ENCODE data around the gene ADGRG6.

The ADGRG6 gene

DNA sequence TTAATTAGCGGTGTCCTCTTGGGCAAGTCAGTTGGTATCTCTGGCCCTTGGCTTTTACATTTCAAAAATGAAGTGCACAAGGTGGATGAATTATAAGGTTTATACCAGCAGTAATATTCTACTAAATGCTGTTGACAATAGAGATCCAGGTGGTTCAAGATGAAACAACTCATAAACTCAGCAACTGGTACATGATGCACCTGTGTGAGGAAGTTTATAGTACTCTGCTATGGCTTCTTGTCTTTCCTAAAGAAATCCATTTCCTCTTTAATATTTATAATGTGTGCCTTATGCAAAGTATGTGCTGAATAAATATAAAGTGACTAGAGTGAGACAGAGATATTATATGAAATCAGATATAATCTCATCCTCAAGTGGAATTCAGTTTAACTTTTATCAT lies 48.5 kb downstream of the ADGRG6 start:
- Histone ChIP-seq H4K20me1 (ENCODE audit: insufficient read depth, low read length) (no peaks in the 10 kb centered on the region), H3K27me3 (replicated peaks; ENCODE audit: insufficient read depth, low read length) (no peaks in the 10 kb centered on the region), H3K27ac (ENCODE audit: low read length) (no peak overlapping the region), H3K9ac (ENCODE audit: low read length) (no peak overlapping the region), H3K9me2 (replicated peaks; ENCODE audit: insufficient read depth, low read length) (no peaks in the 10 kb centered on the region), H3K9me3 (replicated peaks; ENCODE audit: insufficient read depth, low read length) (no peaks in the 10 kb centered on the region), H2AFZ (ENCODE audit: low read length) (no peak overlapping the region), H3K4me3 (ENCODE audit: low read length) (no peak overlapping the region), H3K4me1 (ENCODE audit: low read length) (no peaks in the 10 kb centered on the region), H3K4me2 (ENCODE audit: low read depth, low read length) (no peak overlapping the region), H3F3A (ENCODE audit: insufficient read depth, low read length) (no peaks in the 10 kb centered on the region), H3K36me3 (replicated peaks; ENCODE audit: insufficient read depth, low read length) (no peaks in the 10 kb centered on the region), H3K79me2 (ENCODE audit: low read length) (no peaks in the 10 kb centered on the region)
- TF ChIP-seq EZH2phosphoT487 (IDR thresholded peaks at IDR 0.05; ENCODE audit: low read length) (no peak), EZH2 (optimal IDR thresholded peaks at IDR 0.05; ENCODE audit: low read depth, low read length) (no peak)
- TF ChIP-seq, protein P1, sequence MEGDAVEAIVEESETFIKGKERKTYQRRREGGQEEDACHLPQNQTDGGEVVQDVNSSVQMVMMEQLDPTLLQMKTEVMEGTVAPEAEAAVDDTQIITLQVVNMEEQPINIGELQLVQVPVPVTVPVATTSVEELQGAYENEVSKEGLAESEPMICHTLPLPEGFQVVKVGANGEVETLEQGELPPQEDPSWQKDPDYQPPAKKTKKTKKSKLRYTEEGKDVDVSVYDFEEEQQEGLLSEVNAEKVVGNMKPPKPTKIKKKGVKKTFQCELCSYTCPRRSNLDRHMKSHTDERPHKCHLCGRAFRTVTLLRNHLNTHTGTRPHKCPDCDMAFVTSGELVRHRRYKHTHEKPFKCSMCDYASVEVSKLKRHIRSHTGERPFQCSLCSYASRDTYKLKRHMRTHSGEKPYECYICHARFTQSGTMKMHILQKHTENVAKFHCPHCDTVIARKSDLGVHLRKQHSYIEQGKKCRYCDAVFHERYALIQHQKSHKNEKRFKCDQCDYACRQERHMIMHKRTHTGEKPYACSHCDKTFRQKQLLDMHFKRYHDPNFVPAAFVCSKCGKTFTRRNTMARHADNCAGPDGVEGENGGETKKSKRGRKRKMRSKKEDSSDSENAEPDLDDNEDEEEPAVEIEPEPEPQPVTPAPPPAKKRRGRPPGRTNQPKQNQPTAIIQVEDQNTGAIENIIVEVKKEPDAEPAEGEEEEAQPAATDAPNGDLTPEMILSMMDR (IDR thresholded peaks at IDR 0.05; ENCODE audit: low read length) = no peak
- no peak for DNase-seq

DNA sequence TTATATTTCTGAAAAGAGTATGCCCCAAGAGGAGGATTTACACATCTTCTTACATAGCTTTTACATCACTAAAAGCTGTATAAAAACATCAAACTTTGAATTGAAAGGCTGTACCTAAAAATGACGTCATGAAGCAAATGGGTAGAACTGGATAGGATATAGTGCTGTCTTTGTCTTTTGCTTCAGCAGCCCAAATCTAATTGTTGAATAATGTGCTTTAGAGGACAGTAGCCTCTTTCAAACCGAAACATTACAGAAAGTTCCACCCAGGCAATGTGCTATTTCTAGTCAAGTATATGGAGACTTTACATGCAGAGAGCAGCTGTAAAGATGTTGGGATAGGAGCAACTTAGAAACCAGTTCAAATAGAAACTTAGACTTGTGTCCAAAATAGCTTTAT lies 51.9 kb downstream of the ADGRG6 start:
- H3K4me1 ChIP-seq (ENCODE audit: low read length) = no peaks in the 10 kb centered on the region
- H3K27me3 ChIP-seq (replicated peaks; ENCODE audit: insufficient read depth, low read length) = no peaks in the 10 kb centered on the region
- H3K4me2 ChIP-seq (ENCODE audit: low read depth, low read length) = no peak overlapping the region
- DNase-seq = no peak
- no peak overlapping the region for H3K4me3 ChIP-seq (ENCODE audit: low read length)
- H3K9ac ChIP-seq (ENCODE audit: low read length) = no peak overlapping the region
- no peaks in the 10 kb centered on the region for H3K36me3 ChIP-seq (replicated peaks; ENCODE audit: insufficient read depth, low read length)
- H3K27ac ChIP-seq (ENCODE audit: low read length) = no peak overlapping the region
- H3K9me2 ChIP-seq (replicated peaks; ENCODE audit: insufficient read depth, low read length) = no peaks in the 10 kb centered on the region
- no peaks in the 10 kb centered on the region for H3K9me3 ChIP-seq (replicated peaks; ENCODE audit: insufficient read depth, low read length)
- no peaks in the 10 kb centered on the region for H4K20me1 ChIP-seq (ENCODE audit: insufficient read depth, low read length)
- TF ChIP-seq, protein P1 (IDR thresholded peaks at IDR 0.05; ENCODE audit: low read length) = no peak
- TF ChIP-seq EZH2 (optimal IDR thresholded peaks at IDR 0.05; ENCODE audit: low read depth, low read length) = no peak
- TF ChIP-seq EZH2phosphoT487 (IDR thresholded peaks at IDR 0.05; ENCODE audit: low read length) = no peak
- no peak overlapping the region for H2AFZ ChIP-seq (ENCODE audit: low read length)
- no peaks in the 10 kb centered on the region for H3K79me2 ChIP-seq (ENCODE audit: low read length)
- H3F3A ChIP-seq (ENCODE audit: insufficient read depth, low read length) = no peaks in the 10 kb centered on the region

DNA sequence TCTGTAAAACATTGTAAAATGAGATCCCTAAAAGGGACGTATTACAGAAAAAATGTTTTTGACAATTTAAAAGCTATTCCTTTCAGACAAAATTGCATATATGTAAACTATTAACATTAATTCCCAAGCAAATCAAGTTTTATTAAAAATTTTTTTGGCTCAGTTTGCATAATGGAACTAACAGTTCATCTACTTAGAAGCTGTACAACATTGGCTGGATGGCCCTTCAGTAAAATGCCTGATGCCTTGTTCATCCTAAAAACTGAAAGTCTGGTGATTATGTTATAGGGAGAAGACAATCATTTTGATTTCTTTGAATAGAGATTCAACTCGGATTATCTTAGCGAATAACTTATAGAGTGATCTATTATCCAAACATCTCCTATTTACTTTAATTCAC lies 52.8 kb downstream of the ADGRG6 start:
- no peak for TF ChIP-seq EZH2 (optimal IDR thresholded peaks at IDR 0.05; ENCODE audit: low read depth, low read length)
- TF ChIP-seq, protein P1 (IDR thresholded peaks at IDR 0.05; ENCODE audit: low read length) = no peak
- no peak for TF ChIP-seq EZH2phosphoT487 (IDR thresholded peaks at IDR 0.05; ENCODE audit: low read length)
- Histone ChIP-seq H3K79me2 (ENCODE audit: low read length) (no peaks in the 10 kb centered on the region), H3K27me3 (replicated peaks; ENCODE audit: insufficient read depth, low read length) (no peaks in the 10 kb centered on the region), H3K27ac (ENCODE audit: low read length) (no peak overlapping the region), H2AFZ (ENCODE audit: low read length) (no peak overlapping the region), H3K4me2 (ENCODE audit: low read depth, low read length) (no peak overlapping the region), H3F3A (ENCODE audit: insufficient read depth, low read length) (no peaks in the 10 kb centered on the region), H3K4me1 (ENCODE audit: low read length) (no peaks in the 10 kb centered on the region), H4K20me1 (ENCODE audit: insufficient read depth, low read length) (no peaks in the 10 kb centered on the region), H3K9ac (ENCODE audit: low read length) (no peak overlapping the region), H3K4me3 (ENCODE audit: low read length) (no peak overlapping the region), H3K9me3 (replicated peaks; ENCODE audit: insufficient read depth, low read length) (no peaks in the 10 kb centered on the region), H3K9me2 (replicated peaks; ENCODE audit: insufficient read depth, low read length) (no peaks in the 10 kb centered on the region), H3K36me3 (replicated peaks; ENCODE audit: insufficient read depth, low read length) (no peaks in the 10 kb centered on the region)
- DNase-seq = no peak

All from MM.1S (cell line).